Measurements from ENCODE around the gene FBXO41.

Gene FBXO41

DNA sequence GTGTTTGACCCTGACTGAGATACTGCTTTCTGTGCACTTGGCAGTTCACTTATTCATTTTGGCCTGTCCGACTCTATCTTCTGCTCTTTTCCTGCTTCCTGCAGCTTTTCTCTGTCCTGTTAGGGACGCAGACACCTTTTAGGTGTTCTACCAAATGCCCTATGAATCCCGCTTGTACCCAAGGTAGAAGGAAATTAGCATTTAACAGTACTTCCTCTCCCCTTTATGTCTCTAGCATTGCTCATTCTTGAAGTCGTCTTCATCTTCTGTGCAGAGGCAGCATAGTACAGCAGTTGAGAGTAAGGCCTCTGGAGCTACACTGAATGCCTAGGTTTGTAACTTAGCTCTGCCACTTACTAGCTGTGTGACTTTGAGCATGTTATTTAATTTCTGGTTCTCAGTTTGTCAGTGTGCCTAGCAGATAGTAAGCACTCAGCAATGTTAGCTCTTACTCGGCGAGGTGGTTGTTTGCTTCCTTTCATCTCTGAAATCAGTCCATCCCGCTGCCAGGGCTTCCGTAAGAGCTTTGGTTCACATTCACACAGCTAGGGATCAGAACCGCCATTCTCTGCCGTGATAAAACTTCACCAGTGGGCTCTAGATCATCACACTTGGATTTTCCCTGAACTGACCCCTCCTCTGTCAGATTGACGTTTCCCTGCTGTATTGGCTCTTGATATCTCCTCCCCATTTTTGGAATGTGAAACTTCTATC is 48.8 kb downstream of the FBXO41 start:
- TF ChIP-seq, protein P1, sequence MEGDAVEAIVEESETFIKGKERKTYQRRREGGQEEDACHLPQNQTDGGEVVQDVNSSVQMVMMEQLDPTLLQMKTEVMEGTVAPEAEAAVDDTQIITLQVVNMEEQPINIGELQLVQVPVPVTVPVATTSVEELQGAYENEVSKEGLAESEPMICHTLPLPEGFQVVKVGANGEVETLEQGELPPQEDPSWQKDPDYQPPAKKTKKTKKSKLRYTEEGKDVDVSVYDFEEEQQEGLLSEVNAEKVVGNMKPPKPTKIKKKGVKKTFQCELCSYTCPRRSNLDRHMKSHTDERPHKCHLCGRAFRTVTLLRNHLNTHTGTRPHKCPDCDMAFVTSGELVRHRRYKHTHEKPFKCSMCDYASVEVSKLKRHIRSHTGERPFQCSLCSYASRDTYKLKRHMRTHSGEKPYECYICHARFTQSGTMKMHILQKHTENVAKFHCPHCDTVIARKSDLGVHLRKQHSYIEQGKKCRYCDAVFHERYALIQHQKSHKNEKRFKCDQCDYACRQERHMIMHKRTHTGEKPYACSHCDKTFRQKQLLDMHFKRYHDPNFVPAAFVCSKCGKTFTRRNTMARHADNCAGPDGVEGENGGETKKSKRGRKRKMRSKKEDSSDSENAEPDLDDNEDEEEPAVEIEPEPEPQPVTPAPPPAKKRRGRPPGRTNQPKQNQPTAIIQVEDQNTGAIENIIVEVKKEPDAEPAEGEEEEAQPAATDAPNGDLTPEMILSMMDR (IDR thresholded peaks at IDR 0.05; ENCODE audit: low read depth, low read length, missing control alignments) = no peak
- peak overlapping the region; percentile 98 for H3K4me3 ChIP-seq (replicated peaks; ENCODE audit: low read depth, low read length)
- no peak for DNase-seq (ENCODE audit: extremely low read depth, low read depth)

DNA sequence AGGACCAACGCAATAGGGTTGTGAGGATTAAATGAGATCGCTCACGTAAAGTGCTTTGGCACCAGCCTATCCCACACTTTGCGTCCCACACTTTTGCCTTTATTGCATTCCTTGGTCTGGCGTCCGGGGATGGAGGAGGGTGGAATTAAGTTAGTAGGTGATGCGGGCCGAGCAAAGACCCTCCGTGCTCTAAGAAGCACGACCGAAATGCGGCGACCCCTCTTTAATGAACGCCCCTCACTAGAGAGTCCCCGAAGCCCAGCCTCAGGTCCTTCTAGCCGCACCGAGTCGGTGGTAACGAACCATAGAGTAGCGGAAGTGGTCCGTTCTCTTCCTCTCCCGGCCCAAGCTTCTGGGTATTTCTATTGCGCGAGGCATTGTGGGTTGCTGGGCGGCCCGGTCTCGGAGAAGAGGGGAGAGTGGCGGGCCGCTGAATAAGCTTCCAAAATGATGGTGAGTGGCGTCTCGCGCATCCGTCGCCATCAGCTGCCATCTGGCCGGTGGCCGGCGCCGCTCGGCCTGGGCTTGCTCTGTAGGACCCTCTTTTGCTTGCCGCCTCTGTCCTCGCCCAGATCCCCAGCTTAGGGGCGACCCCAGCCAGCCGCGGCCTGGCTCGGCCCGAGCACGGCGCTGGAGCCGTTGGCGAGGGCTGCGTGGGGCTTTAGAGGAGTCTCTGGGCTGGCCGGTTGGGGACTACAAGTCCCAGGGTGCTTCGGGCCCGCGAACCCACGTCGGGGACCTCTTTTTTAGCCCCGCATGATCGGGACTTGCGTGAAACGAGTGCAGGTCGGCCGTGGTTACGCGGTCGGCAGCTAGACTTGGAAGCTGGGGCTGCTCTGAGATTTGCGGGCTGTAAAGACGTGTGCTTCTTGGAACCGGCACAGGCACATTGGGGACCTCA is 50.1 kb downstream of the FBXO41 start, which contains the start of gene CCT7:
Gene CCT7 (plus strand): TSS at position 377 of the 901 bp plus-strand sequence. CDS start 71 bp downstream, at position 448.
- H3K4me3 ChIP-seq (replicated peaks; ENCODE audit: low read depth, low read length) = peak within 1 kb of the TSS; percentile 98
- peak; percentile 71 for DNase-seq (ENCODE audit: extremely low read depth, low read depth)
- TF ChIP-seq, protein P1 (IDR thresholded peaks at IDR 0.05; ENCODE audit: low read depth, low read length, missing control alignments) = no peak

DNA sequence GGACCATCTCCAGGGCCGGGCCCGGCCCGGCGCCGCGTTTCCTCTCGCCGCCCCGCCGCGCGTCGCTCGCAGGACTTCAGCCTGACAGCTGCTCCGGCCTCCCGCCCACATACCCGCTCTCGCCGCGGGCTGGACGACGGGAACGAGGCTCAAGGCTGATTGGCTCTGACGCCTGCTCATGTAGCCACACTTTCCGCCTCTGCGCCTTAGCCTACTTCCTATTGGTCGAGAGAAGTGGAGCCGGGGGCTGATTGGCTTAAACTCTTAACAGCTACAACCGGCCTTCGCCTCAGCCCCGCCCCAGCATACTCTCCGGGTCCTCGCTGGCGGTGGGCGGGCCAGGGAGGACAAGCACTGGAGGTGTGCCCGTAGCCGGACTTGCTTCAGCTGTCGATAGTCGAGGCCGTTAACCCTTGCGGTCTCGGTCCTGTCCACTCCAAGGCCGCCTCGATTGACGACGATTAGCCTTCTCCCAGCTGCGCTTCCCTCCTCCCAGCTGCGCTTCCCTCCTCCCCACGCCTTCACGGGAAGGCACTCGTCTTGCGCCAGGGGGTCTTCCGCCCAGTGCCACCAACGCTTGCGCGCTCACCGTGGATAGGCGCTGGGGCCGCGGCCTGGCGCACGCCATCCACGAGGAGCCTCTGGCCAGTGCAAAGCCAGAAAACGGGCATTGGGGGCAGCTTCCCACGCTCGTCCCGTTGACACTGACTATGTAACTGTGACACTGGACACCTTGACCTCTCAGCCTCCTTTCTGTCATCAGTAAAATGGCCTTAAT is 50.9 kb downstream of the FBXO41 start, which contains the start of gene PRADC1:
Gene PRADC1 (minus strand): TSS at position 86 of the 778 bp plus-strand sequence. CDS start 79 bp downstream, at position 7.
- peak; percentile 99 for DNase-seq (ENCODE audit: extremely low read depth, low read depth)
- H3K4me3 ChIP-seq (replicated peaks; ENCODE audit: low read depth, low read length) = peak within 1 kb of the TSS; percentile 98
- TF ChIP-seq, protein P1 (IDR thresholded peaks at IDR 0.05; ENCODE audit: low read depth, low read length, missing control alignments) = no peak

DNA sequence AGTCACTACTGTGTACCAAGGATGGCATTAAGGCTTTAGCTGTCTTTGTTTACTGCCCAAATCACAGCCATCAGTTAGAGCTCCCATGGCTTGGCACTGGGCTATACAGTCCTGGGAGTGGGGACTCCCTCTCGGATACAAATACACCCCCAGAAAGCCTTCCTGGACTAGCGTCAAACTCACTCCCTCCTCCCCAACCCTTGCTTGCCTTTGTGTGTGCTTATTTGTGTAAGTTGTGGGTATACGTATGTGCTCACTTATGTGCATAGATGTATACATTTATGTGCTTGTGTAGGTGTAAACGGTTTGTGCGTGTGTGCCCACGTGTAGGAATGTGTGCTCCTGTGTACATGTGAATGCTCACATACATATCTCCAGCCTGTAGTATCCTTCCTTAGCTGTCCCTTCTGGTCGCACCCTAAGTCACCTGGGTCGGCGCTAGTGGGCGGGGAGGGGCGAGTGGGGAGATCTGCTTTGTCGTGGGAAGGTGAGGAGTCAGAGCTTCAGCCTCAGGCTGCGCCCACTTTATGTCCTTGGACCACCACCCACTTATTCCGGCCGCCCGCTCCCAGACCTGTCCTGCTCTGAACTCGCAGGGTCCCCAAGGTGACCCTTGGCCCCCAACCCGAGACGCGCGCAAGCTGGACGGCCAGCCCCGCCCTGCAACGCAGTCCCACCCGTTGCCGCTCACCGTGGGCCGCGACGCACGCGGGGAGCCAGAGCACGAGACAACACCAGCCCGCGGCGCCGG is 51.7 kb downstream of the FBXO41 start:
- H3K4me3 ChIP-seq (replicated peaks; ENCODE audit: low read depth, low read length) = peak overlapping the region; percentile 98
- DNase-seq (ENCODE audit: extremely low read depth, low read depth) = no peak
- TF ChIP-seq, protein P1 (IDR thresholded peaks at IDR 0.05; ENCODE audit: low read depth, low read length, missing control alignments) = no peak

DNA sequence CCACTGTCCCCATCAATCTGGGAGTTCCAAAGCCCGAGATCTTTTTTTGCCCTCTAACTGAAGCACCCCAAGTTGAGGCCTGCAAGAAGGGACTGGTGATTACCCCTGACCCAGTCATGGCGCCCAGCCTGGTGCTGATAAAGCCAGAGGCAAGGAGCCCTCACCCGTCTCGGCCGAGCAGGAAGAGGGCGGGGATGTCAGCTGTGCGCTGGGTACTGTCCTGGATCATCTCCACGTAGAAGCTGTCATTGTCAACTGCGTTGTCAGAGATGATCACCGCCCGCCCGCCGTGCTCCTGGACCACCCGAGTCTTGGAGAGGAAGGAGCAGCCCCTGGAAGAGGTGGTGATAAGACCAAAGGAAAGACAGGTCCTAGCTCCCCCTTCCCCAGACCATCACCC is 55.6 kb downstream of the FBXO41 start:
- DNase-seq (ENCODE audit: extremely low read depth, low read depth) = no peak
- H3K4me3 ChIP-seq (replicated peaks; ENCODE audit: low read depth, low read length) = no peak overlapping the region
- TF ChIP-seq, protein P1 (IDR thresholded peaks at IDR 0.05; ENCODE audit: low read depth, low read length, missing control alignments) = no peak

DNA sequence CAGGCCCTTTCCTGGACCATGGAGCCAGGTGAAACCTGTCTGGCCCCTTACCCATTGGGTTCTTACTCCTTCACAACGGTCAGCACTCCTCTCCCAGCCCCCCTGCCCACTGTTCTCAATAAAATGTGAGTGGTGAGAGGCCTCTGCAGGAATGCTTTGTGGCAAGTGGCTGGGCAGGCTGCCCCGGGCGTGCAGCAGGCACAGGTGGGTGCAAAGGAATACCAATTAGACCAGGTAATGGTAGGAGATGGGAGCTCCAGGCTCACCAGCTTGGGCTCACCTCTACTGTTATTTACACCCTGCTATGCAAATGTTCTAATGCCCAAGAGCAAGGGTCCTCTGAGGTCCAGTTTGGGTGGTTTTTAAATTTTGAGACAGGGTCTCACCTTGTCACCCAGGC is 57.2 kb downstream of the FBXO41 start:
- no peak for DNase-seq (ENCODE audit: extremely low read depth, low read depth)
- H3K4me3 ChIP-seq (replicated peaks; ENCODE audit: low read depth, low read length) = no peak overlapping the region
- TF ChIP-seq, protein P1 (IDR thresholded peaks at IDR 0.05; ENCODE audit: low read depth, low read length, missing control alignments) = no peak

All from HFF-Myc (cell line).